SJSA1 (cell line): ENCODE results near the gene PCBD1. TPM values are rescaled to one million over a fixed set of nuclear protein-coding genes. Genes with fewer than 3 reads are reported as not detected.
A peak's percentile ranks its signal among the peaks of the same experiment; 100 is the strongest.
"Not testable (repeated sequence)": the region's sequence is repeated elsewhere in the genome, so short reads cannot be mapped to it uniquely, and the experiment has no call there.

Source experiments
- DNase-seq, 2 experiments: peaks; one replicate each; pipeline ENCODE4 v3.0.0-alpha.2; 2015 to 2020; ENCODE audit warnings: low spot score in 2 of 2, low read depth in 1 of 2
- H3K27ac ChIP-seq: fragments of 250-450 bp; sonication (Bioruptor Pico); 2 replicates; pipeline ENCODE4 v1.5.1; 2020; ENCODE audit warnings: mild to moderate bottlenecking, moderate library complexity
- H3K27me3 ChIP-seq: fragments of 250-450 bp; sonication (Bioruptor Pico); replicated peaks from 2 replicates; pipeline ENCODE4 v1.5.1; 2020; ENCODE audit warnings: mild to moderate bottlenecking, moderate library complexity
- H3K36me3 ChIP-seq: fragments of 250-450 bp; sonication (Bioruptor Pico); 2 replicates; pipeline ENCODE4 v1.5.1; 2020; ENCODE audit warnings: mild to moderate bottlenecking
- H3K4me1 ChIP-seq: fragments of 250-450 bp; sonication (Bioruptor Pico); replicated peaks from 2 replicates; pipeline ENCODE4 v1.6.1; 2021; ENCODE audit warnings: mild to moderate bottlenecking
- H3K4me3 ChIP-seq: fragments of 250-450 bp; sonication (Bioruptor Pico); 2 replicates; pipeline ENCODE4 v1.5.1; 2020; ENCODE audit warnings: mild to moderate bottlenecking
- H3K9me3 ChIP-seq: fragments of 250-450 bp; sonication (Bioruptor Pico); replicated peaks from 2 replicates; pipeline ENCODE4 v1.5.1; 2020; ENCODE audit warnings: mild to moderate bottlenecking
- total RNA-seq: library from RNA; depleted of rRNA; stranded (reverse); fragments of >200 nt; shearing (Covaris generic); gene quantifications from 2 replicates; pipeline ENCODE4 v1.2.3, GENCODE V29; 2014

Gene PCBD1
- total RNA-seq, 1 experiment from 2014 or later, result 32.8 TPM

DNA sequence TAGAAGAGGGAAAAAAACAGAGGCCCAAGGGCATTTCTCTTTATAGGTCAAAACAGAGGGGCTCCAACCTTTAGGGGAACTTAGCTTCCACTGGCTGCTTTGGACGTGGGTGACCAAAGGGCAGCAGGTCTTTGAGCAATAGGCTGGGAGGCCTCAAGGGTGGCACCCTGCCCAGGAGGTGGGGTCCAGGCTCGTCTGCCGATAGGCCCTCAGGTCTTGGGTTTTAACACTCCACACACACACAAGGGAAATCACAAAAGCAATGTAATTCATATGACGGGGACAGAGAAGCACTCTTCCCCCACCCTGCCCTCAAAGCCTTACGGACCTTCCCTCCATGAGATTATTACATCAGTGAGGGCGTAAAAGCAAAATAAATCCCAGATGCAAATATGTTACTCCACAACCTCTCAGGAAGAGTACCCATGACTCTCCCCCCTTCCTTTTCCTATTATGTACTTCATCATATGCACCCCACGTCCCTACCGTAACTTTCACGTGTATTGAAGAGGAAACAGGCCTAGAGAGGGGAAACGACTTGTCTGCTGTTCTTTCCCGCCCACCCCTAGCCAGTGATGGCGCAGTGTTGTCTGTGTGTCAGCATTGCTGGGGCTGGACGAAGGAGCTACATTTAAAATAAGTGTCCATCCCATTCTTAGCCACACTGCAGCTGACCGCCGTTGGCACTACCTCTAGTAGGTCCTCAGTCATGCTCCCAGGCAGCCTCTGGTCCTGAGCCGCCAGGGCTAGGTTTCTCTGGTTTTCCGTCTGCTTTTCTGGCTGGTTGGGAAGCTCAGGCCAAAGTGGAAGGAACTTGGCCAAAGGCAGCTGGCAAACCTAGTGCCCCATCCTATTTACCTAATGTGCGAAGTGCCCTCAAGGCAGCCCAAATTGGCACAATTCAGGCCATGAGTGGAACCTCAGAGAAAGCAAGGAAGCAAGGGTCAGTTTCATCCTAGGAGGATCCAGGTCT, 2.1 kb downstream of the PCBD1 start:
- Histone ChIP-seq H3K36me3 (no peaks in the 10 kb centered on the region; the same call in 1 of the 2 replicates), H3K4me3 (no peak overlapping the region), H3K27ac (no peak overlapping the region), H3K27me3 (no peaks in the 10 kb centered on the region), H3K4me1 (peaks cover 17% of the 10 kb centered on the region), H3K9me3 (no peaks in the 10 kb centered on the region)
- DNase-seq, result no peak

DNA sequence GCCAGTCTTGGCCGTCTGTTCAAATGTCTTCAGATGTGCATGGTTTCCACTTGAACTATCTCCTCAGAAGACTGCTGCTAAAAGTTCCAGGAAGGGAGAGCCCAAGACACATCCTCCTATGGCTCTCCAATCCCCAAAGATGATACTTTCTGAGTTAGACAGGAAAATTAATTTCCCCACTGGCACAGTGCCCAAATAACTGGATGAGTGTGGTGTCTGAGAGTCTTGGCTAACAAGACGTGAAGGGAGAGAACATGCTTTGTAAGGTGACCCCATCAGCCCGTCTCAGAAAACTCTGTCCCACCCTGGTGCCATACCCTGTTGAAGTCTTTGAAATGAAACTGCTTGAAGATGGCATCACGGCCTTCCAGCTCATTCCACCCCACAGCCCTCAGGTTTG, 2.9 kb downstream of the PCBD1 start:
- Histone ChIP-seq H3K36me3 (no peaks in the 10 kb centered on the region; the same call in 1 of the 2 replicates), H3K4me1 (peaks cover 13% of the 10 kb centered on the region), H3K27ac (no peak overlapping the region), H3K4me3 (no peak overlapping the region), H3K9me3 (no peaks in the 10 kb centered on the region), H3K27me3 (no peaks in the 10 kb centered on the region)
- DNase-seq, result no peak

DNA sequence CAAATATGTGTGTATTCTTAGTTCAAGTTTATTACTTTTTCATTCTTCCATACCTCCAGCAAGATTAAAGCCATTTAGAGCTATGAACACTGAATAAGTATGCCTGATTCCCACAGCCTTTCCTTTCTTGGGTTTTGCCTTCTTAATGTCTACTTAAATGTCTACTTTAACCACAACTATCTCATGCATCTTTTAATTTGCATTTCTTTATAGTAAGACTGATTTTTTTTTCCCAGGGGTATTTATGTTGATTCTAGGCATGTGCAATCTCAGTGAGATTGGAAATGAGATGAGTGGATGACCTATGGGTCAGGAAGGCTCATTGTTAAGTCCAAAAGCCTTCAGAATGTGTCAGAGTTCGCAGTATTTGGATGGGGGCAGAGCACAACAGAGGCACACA, 3.6 kb downstream of the PCBD1 start:
- H3K27me3 ChIP-seq, result no peaks in the 10 kb centered on the region
- H3K4me3 ChIP-seq, result no peak overlapping the region
- H3K27ac ChIP-seq, result no peak overlapping the region
- peaks cover 1% of the 10 kb centered on the region; the same call in 1 of the 2 replicates for H3K36me3 ChIP-seq
- peaks cover 13% of the 10 kb centered on the region for H3K4me1 ChIP-seq
- H3K9me3 ChIP-seq, result no peaks in the 10 kb centered on the region
- DNase-seq, result no peak

DNA sequence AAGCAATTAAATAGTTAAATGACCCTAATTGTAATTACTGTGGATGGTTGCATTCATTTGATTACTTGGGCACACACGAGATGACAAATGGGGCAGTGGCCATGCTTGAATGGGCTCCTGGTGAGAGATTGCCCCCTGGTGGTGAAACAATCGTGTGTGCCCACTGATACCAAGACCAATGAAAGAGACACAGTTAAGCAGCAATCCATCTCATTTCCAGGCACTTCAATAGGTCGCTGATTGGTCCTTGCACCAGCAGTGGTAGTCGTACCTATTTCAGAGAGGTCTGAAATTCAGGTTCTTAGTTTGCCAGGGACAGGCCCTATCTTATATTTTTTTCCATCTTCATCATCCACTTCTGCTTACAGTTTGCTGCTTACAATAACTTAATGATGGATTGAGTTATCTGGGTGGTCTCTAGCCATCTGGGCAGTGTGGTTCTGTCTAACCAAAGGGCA, 8.3 kb downstream of the PCBD1 start:
- peak; percentile 66 to 73 for DNase-seq
- no peaks in the 10 kb centered on the region for H3K27me3 ChIP-seq
- H3K9me3 ChIP-seq, result no peaks in the 10 kb centered on the region
- H3K4me3 ChIP-seq, result no peak overlapping the region
- peaks cover 36% of the 10 kb centered on the region for H3K36me3 ChIP-seq
- no peak overlapping the region for H3K27ac ChIP-seq
- H3K4me1 ChIP-seq, result no peaks in the 10 kb centered on the region

DNA sequence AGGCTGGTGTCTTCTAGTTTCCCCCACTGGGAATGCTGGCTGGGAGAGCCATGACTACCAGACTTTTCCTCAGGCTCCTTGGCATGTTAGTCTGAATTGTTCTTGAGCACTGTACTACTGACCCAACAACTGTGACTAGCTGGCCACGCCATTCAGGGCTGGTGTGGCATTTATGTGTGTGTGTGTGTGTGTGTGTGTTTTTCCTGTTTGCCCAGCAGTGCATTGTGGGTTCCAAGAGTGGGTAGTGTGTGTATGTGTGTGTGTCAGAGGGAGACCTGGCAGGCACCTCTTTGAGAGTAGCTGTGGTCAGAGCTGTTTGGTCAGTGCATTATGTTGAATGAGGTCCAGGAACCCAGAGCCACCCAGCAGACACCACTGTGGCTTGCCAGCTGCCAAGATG, 9.2 kb downstream of the PCBD1 start:
- no peak for DNase-seq
- no peak overlapping the region for H3K4me3 ChIP-seq
- H3K27me3 ChIP-seq, result no peaks in the 10 kb centered on the region
- H3K9me3 ChIP-seq, result no peaks in the 10 kb centered on the region
- H3K36me3 ChIP-seq, result peaks cover 41% of the 10 kb centered on the region
- no peak overlapping the region for H3K27ac ChIP-seq
- no peaks in the 10 kb centered on the region for H3K4me1 ChIP-seq

DNA sequence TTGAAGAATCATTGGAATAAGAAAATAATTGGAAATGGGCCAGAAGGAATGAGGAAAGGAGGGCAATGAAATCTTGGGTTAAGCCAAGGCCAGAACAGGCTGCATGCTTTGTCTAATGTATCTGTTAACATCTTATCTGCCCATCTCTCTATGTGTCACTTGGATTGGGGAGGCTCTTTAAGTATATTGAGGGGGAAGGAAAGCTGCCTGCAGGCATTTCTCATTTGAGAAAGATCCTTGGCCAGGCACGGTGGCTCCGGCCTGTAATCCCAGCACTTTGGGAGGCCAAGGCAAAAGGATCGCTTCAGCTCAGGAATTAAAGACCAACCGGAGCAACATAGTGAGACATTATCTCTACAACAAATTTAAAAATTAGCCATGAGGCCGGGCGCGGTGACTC, 14.3 kb downstream of the PCBD1 start:
- Histone ChIP-seq H3K27me3 (no peaks in the 10 kb centered on the region), H3K36me3 (peaks cover 78% of the 10 kb centered on the region), H3K27ac (no peak overlapping the region), H3K4me1 (no peaks in the 10 kb centered on the region), H3K4me3 (no peak overlapping the region), H3K9me3 (no peaks in the 10 kb centered on the region)
- DNase-seq, result no peak

DNA sequence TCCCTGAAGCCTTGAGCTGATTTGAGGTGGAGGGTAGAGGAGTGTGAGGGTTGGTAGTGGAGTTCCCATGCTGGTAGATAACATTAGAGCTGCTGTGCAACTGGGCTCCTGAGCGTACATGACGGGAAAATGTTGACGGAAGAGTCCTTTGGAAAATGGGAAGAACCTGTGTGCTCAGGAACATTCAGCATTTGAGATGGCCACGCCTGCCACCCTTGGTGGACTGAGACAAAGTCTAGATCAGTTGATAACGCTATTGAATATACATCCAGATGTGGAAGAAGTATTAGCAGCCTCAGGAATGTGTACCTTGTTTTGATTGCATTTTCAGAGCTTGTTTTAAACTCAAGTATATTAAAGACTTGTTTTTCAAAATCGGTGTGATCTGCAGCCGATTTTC, 16.1 kb downstream of the PCBD1 start:
- no peak overlapping the region for H3K27ac ChIP-seq
- H3K27me3 ChIP-seq, result no peaks in the 10 kb centered on the region
- no peaks in the 10 kb centered on the region for H3K9me3 ChIP-seq
- H3K36me3 ChIP-seq, result peaks cover 71% of the 10 kb centered on the region
- no peak overlapping the region for H3K4me3 ChIP-seq
- no peak for DNase-seq
- no peaks in the 10 kb centered on the region for H3K4me1 ChIP-seq

DNA sequence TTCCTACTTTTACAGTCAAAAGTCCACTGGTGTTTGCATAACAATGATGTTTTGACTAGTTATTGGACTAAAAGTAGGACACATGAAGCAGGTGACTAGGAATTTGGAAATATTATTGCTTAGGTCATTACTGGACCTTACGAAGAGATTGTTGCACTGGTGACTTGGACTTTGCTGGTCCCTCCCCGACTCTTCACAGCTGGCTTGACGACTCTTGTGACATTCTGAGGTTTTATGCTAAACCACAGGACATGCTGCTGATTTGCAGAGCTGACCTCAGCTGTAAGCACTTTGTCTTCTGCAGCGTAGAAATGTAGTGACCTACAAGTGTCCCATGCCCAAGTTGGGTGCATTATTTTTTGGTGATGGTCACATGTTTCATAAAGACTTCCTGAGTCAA, 21.9 kb downstream of the PCBD1 start:
- Histone ChIP-seq H3K4me3 (no peak overlapping the region), H3K27ac (no peak overlapping the region), H3K27me3 (no peaks in the 10 kb centered on the region), H3K4me1 (peaks cover 12% of the 10 kb centered on the region; the same call in 1 of the 2 replicates), H3K9me3 (no peaks in the 10 kb centered on the region), H3K36me3 (peaks cover 33% of the 10 kb centered on the region)
- DNase-seq, result no peak

DNA sequence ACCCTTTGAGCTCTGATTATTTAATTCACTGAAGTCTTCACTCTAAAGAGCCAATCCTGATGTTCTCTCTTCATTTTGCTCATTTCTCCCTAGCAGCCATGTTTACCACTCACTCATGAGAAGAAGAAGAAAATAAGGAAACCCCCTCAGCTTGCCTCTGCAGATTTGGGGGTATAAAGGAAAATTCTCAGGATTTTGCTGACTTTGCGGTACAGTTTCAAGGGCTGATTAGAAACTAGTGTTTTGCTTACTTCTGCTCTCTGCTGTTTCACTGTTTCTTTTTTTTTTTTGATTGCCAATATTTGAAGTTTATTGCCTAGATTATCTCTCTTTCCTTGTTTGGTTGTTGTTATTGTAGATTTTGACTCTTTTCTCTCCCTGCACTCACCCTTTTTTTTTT, 23.4 kb downstream of the PCBD1 start:
- Histone ChIP-seq H3K27me3 (no peaks in the 10 kb centered on the region), H3K4me1 (peaks cover 12% of the 10 kb centered on the region; the same call in 1 of the 2 replicates), H3K9me3 (no peaks in the 10 kb centered on the region), H3K27ac (no peak overlapping the region), H3K36me3 (peaks cover 35% of the 10 kb centered on the region), H3K4me3 (no peak overlapping the region)
- DNase-seq, result no peak

DNA sequence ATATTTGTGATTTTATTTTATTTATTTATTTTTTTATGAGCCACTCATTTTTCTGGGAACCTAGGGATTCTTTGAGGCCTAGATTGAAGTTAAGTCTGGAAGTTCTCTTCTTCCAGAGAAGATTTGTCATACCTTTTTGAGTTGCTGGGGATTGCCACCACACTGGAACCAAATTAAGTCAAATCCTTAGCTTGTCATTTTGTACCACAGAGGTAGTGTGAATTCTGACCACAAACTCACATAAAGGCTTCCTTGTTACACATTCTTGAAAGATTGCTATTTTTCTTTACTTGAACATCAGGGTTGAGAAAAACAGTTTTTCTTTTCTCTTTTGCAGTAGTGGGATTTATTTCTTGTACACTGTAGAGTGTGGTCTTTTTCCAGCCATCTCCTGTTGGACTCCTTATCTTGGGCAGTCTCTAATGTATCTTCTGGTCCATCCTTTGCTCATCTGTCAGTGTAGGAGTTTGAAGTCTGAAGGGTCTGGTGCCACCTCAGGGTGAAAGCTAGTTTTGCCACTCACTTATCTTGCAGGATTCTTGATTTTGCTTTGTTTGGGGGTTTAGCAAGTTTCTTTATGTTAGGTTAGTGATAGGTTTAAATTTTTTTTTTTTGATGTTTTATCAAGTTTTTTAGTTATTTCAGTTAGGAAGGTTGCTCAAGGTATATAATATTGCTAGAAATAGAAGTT, 24.8 kb downstream of the PCBD1 start:
- H3K4me1 ChIP-seq, result peaks cover 12% of the 10 kb centered on the region; the same call in 1 of the 2 replicates
- peak in 1 of 2 experiments; percentile 11 for DNase-seq
- no peak overlapping the region for H3K27ac ChIP-seq
- no peaks in the 10 kb centered on the region for H3K9me3 ChIP-seq
- peaks cover 34% of the 10 kb centered on the region for H3K36me3 ChIP-seq
- no peak overlapping the region for H3K4me3 ChIP-seq
- H3K27me3 ChIP-seq, result no peaks in the 10 kb centered on the region

DNA sequence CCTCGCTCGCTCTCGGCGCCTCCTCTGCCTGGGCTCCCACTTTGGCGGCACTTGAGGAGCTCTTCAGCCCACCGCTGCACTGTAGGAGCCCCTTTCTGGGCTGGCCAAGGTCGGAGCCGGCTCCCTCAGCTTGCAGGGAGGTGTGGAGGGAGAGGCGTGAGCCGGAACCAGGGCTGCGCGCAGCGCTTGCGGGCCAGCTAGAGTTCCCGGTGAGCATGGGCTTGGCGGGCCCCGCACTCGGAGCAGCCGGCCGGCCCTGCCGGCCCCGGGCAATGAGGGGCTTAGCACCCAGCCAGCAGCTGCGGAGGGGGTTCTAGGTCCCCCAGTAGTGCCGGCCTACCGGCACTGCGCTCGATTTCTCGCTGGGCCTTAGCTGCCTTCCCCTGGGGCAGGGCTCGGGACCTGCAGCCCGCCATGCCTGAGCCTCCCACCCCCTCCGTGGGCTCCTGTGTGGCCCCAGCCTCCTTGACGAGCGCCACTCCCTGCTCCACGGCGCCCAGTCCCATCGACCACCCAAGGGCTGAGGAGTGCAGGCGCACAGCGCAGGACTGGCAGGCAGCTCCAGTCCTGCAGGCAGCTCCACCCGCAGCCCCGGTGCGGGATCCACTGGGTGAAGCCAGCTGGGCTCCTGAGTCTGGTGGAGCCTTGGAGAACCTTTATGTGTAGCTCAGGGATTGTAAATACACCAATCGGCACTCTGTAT, 26.7 kb downstream of the PCBD1 start:
- not testable (repeated sequence) for DNase-seq, H3K27me3 ChIP-seq, H3K27ac ChIP-seq, H3K4me3 ChIP-seq, H3K9me3 ChIP-seq
- Histone ChIP-seq H3K36me3 (peaks cover 40% of the 10 kb centered on the region), H3K4me1 (peaks cover 12% of the 10 kb centered on the region; the same call in 1 of the 2 replicates)

DNA sequence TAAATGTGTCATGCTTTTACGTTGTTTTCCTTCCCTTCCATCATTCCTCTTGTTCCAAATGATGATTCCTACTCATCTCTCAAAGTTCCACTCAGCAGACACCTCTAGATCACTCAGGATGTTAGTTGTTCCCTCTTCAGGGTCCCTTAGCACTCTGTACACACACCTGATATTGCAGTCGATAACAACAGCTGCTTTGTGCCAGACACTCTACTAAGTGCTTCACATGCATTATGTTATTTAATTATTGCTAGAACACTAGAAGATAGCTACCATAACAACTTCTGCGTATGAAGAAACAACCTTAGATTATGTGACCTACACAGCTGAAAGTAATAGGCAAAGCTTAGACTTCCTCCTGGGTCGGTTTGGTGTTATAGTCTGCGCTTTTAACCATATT, 29.6 kb downstream of the PCBD1 start:
- Histone ChIP-seq H3K4me1 (no peaks in the 10 kb centered on the region), H3K9me3 (no peaks in the 10 kb centered on the region), H3K4me3 (no peak overlapping the region), H3K27me3 (no peaks in the 10 kb centered on the region), H3K27ac (no peak overlapping the region), H3K36me3 (peaks cover 55% of the 10 kb centered on the region)
- no peak for DNase-seq

DNA sequence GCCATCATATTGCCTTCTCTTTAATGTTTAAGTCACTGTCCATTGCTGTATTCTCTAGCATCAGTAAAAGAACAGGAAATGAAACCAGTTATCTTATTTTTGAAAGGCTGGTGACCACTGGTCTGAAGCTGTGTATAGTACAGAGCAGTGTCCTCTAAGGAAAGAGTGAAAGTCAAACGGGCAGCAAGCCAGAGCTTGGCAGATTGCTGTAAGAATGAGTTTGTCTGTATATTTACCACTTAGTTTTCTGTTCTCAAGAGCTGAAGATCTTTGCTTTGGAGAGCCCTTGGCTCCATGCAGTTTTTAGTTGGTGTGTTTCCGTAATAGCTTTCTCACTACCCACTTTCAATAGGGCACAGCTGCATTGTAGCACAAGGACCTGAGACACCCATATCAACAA, 31.9 kb downstream of the PCBD1 start:
- Histone ChIP-seq H3K36me3 (peaks cover 70% of the 10 kb centered on the region), H3K4me3 (no peak overlapping the region), H3K9me3 (no peaks in the 10 kb centered on the region), H3K4me1 (no peaks in the 10 kb centered on the region), H3K27me3 (no peaks in the 10 kb centered on the region), H3K27ac (no peak overlapping the region)
- no peak for DNase-seq
